ENCODE data around the gene PXDN. TPM values are rescaled to one million over a fixed set of nuclear protein-coding genes. Genes with fewer than 3 reads are reported as not detected.
A peak's percentile ranks its signal among the peaks of the same experiment; 100 is the strongest.

The PXDN gene
- total RNA-seq, 4 donors from 2014 or later = 26.6 to 254 (median 59.8) TPM

GRCh38 chr2:1618191-1618961 lies 125.9 kb downstream of the PXDN start:
- H3K9me3 ChIP-seq = no peaks in the 10 kb centered on the region
- H3K4me3 ChIP-seq = no peak overlapping the region
- intact Hi-C loops (cut with DNase I; ENCODE audit: low total_unique reads) = no loop called here
- no peak for DNase-seq
- no peak for TF ChIP-seq POLR2A (IDR thresholded peaks at IDR 0.05)
- TF ChIP-seq, protein P1, sequence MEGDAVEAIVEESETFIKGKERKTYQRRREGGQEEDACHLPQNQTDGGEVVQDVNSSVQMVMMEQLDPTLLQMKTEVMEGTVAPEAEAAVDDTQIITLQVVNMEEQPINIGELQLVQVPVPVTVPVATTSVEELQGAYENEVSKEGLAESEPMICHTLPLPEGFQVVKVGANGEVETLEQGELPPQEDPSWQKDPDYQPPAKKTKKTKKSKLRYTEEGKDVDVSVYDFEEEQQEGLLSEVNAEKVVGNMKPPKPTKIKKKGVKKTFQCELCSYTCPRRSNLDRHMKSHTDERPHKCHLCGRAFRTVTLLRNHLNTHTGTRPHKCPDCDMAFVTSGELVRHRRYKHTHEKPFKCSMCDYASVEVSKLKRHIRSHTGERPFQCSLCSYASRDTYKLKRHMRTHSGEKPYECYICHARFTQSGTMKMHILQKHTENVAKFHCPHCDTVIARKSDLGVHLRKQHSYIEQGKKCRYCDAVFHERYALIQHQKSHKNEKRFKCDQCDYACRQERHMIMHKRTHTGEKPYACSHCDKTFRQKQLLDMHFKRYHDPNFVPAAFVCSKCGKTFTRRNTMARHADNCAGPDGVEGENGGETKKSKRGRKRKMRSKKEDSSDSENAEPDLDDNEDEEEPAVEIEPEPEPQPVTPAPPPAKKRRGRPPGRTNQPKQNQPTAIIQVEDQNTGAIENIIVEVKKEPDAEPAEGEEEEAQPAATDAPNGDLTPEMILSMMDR (IDR thresholded peaks at IDR 0.05) = no peak
- no peaks in the 10 kb centered on the region for H3K27me3 ChIP-seq
- H3K36me3 ChIP-seq = no peaks in the 10 kb centered on the region
- H3K4me1 ChIP-seq = no peaks in the 10 kb centered on the region
- peak overlapping the region; percentile 5 to 49 for H3K27ac ChIP-seq

DNA sequence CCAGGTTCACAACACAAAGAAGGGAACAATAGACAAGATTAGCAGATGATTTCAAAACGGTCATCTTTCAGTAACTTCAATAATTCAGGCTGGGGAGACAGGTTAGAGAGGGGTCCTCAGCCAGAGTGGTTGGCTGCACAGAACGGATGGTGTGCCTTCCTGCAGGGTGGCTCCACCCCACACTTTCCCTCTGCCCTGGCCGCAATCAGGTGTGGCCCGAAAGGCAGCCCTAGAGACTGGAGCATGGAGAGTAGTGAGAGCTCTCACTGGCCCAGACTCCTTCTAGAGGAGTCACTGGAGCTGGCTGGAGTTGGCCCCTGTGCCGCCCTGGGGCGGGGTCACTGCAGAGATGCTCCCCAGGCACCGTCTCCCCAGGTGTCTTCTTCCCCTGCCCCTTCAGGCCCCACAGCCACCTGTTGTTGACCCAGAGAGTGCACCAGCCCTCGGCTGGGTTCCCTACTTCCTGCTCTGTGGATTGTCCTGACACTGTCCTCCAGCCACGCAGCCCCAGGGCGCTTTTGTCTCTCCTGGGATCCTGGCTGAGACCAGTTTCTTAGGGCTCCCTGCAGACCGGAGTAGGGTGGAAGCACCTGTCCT lies 126.8 kb downstream of the PXDN start:
- no peaks in the 10 kb centered on the region for H3K9me3 ChIP-seq
- no peak for DNase-seq
- H3K27me3 ChIP-seq = no peaks in the 10 kb centered on the region
- H3K4me1 ChIP-seq = no peaks in the 10 kb centered on the region
- no peak overlapping the region for H3K4me3 ChIP-seq
- intact Hi-C loops (cut with DNase I; ENCODE audit: low total_unique reads) = no loop called here
- H3K27ac ChIP-seq = no peak overlapping the region
- TF ChIP-seq, protein P1 (IDR thresholded peaks at IDR 0.05) = no peak
- TF ChIP-seq POLR2A (IDR thresholded peaks at IDR 0.05) = no peak
- H3K36me3 ChIP-seq = no peaks in the 10 kb centered on the region

GRCh38 chr2:1614564-1614963 lies 129.8 kb downstream of the PXDN start:
- intact Hi-C loops (cut with DNase I; ENCODE audit: low total_unique reads) = no loop called here
- Histone ChIP-seq H3K27me3 (no peaks in the 10 kb centered on the region), H3K27ac (no peak overlapping the region), H3K36me3 (no peaks in the 10 kb centered on the region), H3K4me1 (no peaks in the 10 kb centered on the region), H3K4me3 (no peak overlapping the region), H3K9me3 (no peaks in the 10 kb centered on the region)
- TF ChIP-seq, protein P1 (IDR thresholded peaks at IDR 0.05) = no peak
- no peak for TF ChIP-seq POLR2A (IDR thresholded peaks at IDR 0.05)
- no peak for DNase-seq

- no peaks in the 10 kb centered on the region for H3K36me3 ChIP-seq
- intact Hi-C loops (cut with DNase I; ENCODE audit: low total_unique reads) = no loop called here
- H3K4me1 ChIP-seq = no peaks in the 10 kb centered on the region
- H3K27ac ChIP-seq = no peak overlapping the region
- H3K4me3 ChIP-seq = no peak overlapping the region
- no peaks in the 10 kb centered on the region for H3K27me3 ChIP-seq
- no peaks in the 10 kb centered on the region for H3K9me3 ChIP-seq
- TF ChIP-seq POLR2A (IDR thresholded peaks at IDR 0.05) = no peak
- TF ChIP-seq, protein P1 (IDR thresholded peaks at IDR 0.05) = no peak
- no peak for DNase-seq
Observed at GRCh38 chr2:1613731-1614354, 130.5 kb downstream of the PXDN start.

DNA sequence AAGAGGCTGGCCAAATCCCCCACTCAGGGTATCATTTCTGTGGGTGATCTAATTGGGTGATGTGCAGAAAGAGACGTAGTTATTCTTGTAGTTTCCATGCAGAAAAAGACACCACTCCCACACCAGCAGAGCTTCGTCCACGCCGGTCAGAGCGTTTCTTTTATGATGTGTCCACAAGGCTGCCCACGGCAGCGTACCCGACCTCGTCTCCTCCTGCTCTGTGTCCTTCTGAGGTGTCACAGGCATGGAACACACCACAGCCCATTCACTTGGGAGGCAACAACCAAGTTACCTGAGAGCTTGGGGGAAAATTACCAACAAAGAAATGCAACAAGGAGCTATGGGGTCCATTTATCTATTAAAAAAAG lies 131.3 kb downstream of the PXDN start:
- TF ChIP-seq, protein P1 (IDR thresholded peaks at IDR 0.05) = no peak
- no peak for TF ChIP-seq POLR2A (IDR thresholded peaks at IDR 0.05)
- Histone ChIP-seq H3K4me3 (no peak overlapping the region), H3K9me3 (no peaks in the 10 kb centered on the region), H3K27me3 (no peaks in the 10 kb centered on the region), H3K36me3 (no peaks in the 10 kb centered on the region), H3K27ac (no peak overlapping the region), H3K4me1 (no peaks in the 10 kb centered on the region)
- no peak for DNase-seq
- intact Hi-C loops (cut with DNase I; ENCODE audit: low total_unique reads) = no loop called here
